Upper lobe of left lung (tissue), 4 donors: ENCODE data around the gene CEP68.

Experiments
- EP300 ChIP-seq, 4 donors: sonication (generic); formaldehyde crosslinking; IDR thresholded peaks; one replicate each; pipeline ENCODE4 v1.5.1; 2017; ENCODE audit warnings: antibody characterized with exemption in 4 of 4, control low read depth in 2 of 4
- POLR2A ChIP-seq, 4 donors: fragments of 450-650 bp; IDR thresholded peaks; one replicate each; pipeline ENCODE4 v1.5.1; 2016 to 2017; ENCODE audit warnings: antibody characterized with exemption in 4 of 4, mild to moderate bottlenecking in 2 of 4
- POLR2AphosphoS5 ChIP-seq, 2 donors: sonication (generic); formaldehyde crosslinking; IDR thresholded peaks; one replicate each; pipeline ENCODE4 v1.5.1; 2017; ENCODE audit warnings: antibody characterized with exemption in 2 of 2
- TF ChIP-seq, protein P1 (sequence below), 6 experiments: fragments of 450-650 bp in 4 of 6; fragments of 200-600 bp in 2 of 6; sonication (generic) in 2 of 6; IDR thresholded peaks; one replicate each; pipeline ENCODE4 v1.5.1; 2016 to 2019; ENCODE audit warnings: antibody characterized with exemption in 6 of 6

DNA sequence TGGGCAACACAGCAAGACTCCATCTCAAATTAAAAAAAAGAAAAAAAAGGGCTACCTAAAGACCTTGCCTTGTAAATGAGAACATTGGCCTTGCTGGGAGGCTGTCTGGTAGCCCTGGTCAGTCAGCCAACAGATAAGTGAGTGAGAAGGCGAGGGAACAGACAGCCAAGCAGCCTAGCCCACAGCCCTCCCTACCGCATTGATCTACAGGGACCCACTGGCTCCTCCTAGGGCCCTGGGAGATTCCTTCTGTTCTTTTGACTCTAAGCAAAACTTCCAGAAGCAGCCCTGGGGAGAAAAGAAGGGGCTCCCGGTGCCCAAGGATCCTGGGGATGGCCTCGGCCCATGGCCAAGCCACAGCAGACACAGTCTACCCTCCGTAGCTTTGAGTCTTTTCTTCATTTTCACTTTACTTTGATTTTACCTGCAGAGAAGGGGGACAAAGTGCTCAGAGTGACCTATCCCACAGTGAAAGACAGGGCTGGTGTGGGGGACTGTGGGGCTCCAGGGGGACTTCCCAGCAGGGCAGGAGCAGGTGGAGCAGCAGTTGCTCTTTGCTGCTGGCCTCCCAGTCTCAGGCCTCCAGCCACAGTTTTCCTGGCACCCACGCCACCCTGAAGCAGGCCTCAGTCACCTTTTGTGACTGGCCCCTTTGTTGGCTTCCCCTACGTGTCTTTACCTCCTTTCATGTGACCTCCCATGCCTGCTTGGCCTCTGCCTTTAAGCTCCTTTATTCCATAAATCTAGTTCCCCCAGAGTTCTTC lies 5.1 kb downstream of the CEP68 start:
- TF ChIP-seq, protein P1, sequence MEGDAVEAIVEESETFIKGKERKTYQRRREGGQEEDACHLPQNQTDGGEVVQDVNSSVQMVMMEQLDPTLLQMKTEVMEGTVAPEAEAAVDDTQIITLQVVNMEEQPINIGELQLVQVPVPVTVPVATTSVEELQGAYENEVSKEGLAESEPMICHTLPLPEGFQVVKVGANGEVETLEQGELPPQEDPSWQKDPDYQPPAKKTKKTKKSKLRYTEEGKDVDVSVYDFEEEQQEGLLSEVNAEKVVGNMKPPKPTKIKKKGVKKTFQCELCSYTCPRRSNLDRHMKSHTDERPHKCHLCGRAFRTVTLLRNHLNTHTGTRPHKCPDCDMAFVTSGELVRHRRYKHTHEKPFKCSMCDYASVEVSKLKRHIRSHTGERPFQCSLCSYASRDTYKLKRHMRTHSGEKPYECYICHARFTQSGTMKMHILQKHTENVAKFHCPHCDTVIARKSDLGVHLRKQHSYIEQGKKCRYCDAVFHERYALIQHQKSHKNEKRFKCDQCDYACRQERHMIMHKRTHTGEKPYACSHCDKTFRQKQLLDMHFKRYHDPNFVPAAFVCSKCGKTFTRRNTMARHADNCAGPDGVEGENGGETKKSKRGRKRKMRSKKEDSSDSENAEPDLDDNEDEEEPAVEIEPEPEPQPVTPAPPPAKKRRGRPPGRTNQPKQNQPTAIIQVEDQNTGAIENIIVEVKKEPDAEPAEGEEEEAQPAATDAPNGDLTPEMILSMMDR (IDR thresholded peaks at IDR 0.05): no peak
- TF ChIP-seq POLR2A (IDR thresholded peaks at IDR 0.05) (no peak), POLR2AphosphoS5 (IDR thresholded peaks at IDR 0.05) (no peak), EP300 (IDR thresholded peaks at IDR 0.05) (no peak)
